NCI-H69 (cell line): ENCODE data around the gene MMP2.

Source experiments
- DNase-seq: peaks from one replicate; lab custom pipeline; 2025; lab: John Stamatoyannopoulos, UW

The MMP2 gene

GRCh38 chr16:55469821-55470532 is 9.0 kb upstream of the MMP2 start:
- DNase-seq: no peak

GRCh38 chr16:55470533-55471371 is 8.2 kb upstream of the MMP2 start:
- DNase-seq: peak; percentile 31

- no peak for DNase-seq
Measured at GRCh38 chr16:55471448-55472097, 7.4 kb upstream of the MMP2 start.

GRCh38 chr16:55473587-55473986 is 5.4 kb upstream of the MMP2 start:
- DNase-seq: no peak

- no peak for DNase-seq
Measured at GRCh38 chr16:55474821-55475220, 4.2 kb upstream of the MMP2 start.

GRCh38 chr16:55475919-55476318 is 3.1 kb upstream of the MMP2 start:
- DNase-seq: no peak

GRCh38 chr16:55476625-55477533 is 2.1 kb upstream of the MMP2 start:
- no peak for DNase-seq

GRCh38 chr16:55477736-55478135 is 1.3 kb upstream of the MMP2 start:
- no peak for DNase-seq

GRCh38 chr16:55479430-55480140 is 587 bp downstream of the MMP2 start:
- DNase-seq: peak; percentile 22

- no peak for DNase-seq
Measured at GRCh38 chr16:55480228-55480655, 1.2 kb downstream of the MMP2 start.

GRCh38 chr16:55481023-55481422 is 2.0 kb downstream of the MMP2 start:
- DNase-seq: no peak

GRCh38 chr16:55482056-55482455 is 3.1 kb downstream of the MMP2 start:
- DNase-seq: no peak

GRCh38 chr16:55487048-55487803 is 8.2 kb downstream of the MMP2 start:
- no peak for DNase-seq

GRCh38 chr16:55488306-55488705 is 9.3 kb downstream of the MMP2 start:
- DNase-seq: no peak

- DNase-seq: no peak
Measured at GRCh38 chr16:55489119-55489955, 10.3 kb downstream of the MMP2 start.

GRCh38 chr16:55489956-55490265 is 10.9 kb downstream of the MMP2 start:
- no peak for DNase-seq

GRCh38 chr16:55490301-55490700 is 11.3 kb downstream of the MMP2 start:
- no peak for DNase-seq

- DNase-seq: no peak
Measured at GRCh38 chr16:55491691-55492090, 12.7 kb downstream of the MMP2 start.

GRCh38 chr16:55492756-55493380 is 13.9 kb downstream of the MMP2 start:
- DNase-seq: no peak
